Fibroblast of mammary gland (primary cell): ENCODE data around the gene CCDC112.

ENCODE experiments used
- DNase-seq: peaks from one replicate; pipeline ENCODE4 v3.0.0-alpha.2; 2010; ENCODE audit warnings: low read depth
- H3K4me3 ChIP-seq: 2 replicates; pipeline ENCODE4 v1.5.1; 2011; ENCODE audit warnings: low read depth, mild to moderate bottlenecking, low read length, moderate library complexity; ENCODE audit not compliant: control insufficient read depth
- TF ChIP-seq, protein P1 (sequence below): conservative IDR thresholded peaks from 2 replicates; pipeline ENCODE4 v1.5.1; 2011; ENCODE audit warnings: low read depth, low read length, inconsistent platforms; ENCODE audit not compliant: control insufficient read depth, insufficient read depth

CCDC112 gene

DNA sequence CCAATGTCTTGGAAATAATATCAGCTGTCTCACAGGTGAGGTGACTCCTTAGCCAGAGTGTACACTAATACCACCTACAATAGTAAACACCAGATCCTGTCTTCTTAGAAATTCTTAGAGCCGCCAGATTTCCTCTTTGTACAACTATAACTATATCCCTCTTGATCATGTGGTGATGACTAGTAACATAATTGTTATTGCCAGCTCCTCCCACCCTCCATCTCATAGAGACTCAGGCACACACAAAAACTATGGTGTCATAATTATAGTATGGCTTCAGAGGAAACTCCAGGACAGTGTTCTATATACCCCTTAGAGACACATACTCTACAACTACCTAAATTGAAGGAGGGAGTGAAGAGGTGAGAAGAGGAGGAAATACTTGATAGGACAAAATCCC, 66.8 kb downstream of the CCDC112 start:
- TF ChIP-seq, protein P1, sequence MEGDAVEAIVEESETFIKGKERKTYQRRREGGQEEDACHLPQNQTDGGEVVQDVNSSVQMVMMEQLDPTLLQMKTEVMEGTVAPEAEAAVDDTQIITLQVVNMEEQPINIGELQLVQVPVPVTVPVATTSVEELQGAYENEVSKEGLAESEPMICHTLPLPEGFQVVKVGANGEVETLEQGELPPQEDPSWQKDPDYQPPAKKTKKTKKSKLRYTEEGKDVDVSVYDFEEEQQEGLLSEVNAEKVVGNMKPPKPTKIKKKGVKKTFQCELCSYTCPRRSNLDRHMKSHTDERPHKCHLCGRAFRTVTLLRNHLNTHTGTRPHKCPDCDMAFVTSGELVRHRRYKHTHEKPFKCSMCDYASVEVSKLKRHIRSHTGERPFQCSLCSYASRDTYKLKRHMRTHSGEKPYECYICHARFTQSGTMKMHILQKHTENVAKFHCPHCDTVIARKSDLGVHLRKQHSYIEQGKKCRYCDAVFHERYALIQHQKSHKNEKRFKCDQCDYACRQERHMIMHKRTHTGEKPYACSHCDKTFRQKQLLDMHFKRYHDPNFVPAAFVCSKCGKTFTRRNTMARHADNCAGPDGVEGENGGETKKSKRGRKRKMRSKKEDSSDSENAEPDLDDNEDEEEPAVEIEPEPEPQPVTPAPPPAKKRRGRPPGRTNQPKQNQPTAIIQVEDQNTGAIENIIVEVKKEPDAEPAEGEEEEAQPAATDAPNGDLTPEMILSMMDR, result no peak
- H3K4me3 ChIP-seq, result no peak overlapping the region
- DNase-seq, result peak; percentile 5

DNA sequence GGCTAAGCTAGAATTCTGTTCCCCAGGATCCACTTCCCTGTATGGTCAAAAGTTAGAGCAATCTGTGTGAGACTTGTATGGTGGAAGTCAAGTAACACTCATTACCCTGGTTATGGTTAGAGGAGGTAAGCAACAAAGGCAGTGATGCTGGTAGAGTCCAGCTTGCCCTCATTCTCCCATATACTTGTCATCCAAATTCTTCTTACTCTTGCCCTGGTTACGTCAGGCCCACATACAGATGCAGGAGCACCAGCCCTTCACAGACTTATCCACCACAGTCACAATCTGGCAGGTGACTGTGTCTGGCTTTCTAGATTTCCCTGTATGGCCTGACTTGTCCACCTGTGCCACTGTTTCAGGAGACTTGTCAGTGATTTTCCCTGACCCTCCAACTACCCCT, 69.2 kb downstream of the CCDC112 start:
- TF ChIP-seq, protein P1, result no peak
- H3K4me3 ChIP-seq, result no peak overlapping the region
- no peak for DNase-seq
